SK-N-SH (cell line): Measurements from ENCODE around the gene RCCD1. TPM values are rescaled to one million over a fixed set of nuclear protein-coding genes. Genes with fewer than 3 reads are reported as not detected.
"Not testable (repeated sequence)": the region's sequence is repeated elsewhere in the genome, so short reads cannot be mapped to it uniquely, and the experiment has no call there.

ENCODE experiments used
- CTCF ChIA-PET: fragments of 300-600, 350-600 bp; formaldehyde crosslinking; extraction: SDS; loops from one replicate; lab custom pipeline; 2021; lab: Yijun Ruan, JAX
- POLR2A ChIA-PET: fragments of 350-600 bp; sonication (Branson Sonifier 250); formaldehyde crosslinking; extraction: SDS; loops from one replicate; lab custom pipeline; 2020; ENCODE audit warnings: antibody characterized with exemption, inconsistent platforms; lab: Yijun Ruan, JAX
- DNase-seq: peaks from one replicate; pipeline ENCODE4 v3.0.0; 2012
- H2AFZ ChIP-seq: fragments of 200-600 bp; sonication (generic); 2 replicates; pipeline ENCODE4 v1.8.1; 2016; ENCODE audit warnings: antibody characterized with exemption, mild to moderate bottlenecking, low read depth
- H3F3A ChIP-seq: fragments of 200-600 bp; sonication (generic); replicated peaks from 2 replicates; pipeline ENCODE3; 2016; ENCODE audit warnings: antibody characterized with exemption, mild to moderate bottlenecking; ENCODE audit not compliant: insufficient read depth
- H3K27ac ChIP-seq, 2 experiments: fragments of 200-500 bp in 1 of 2; fragments of 200-600 bp in 1 of 2; sonication (Bioruptor generic) in 1 of 2; sonication (generic), shearing (Covaris generic) in 1 of 2; 2 replicates each; pipeline versions ENCODE4 v1.5.1 to v1.6.1; 2014 to 2016; ENCODE audit warnings: low read depth in 2 of 2, inconsistent platforms in 1 of 2, low read length in 1 of 2, mild to moderate bottlenecking in 1 of 2, mixed read lengths in 1 of 2
- H3K27me3 ChIP-seq: fragments of 200-600 bp; sonication (generic), shearing (Covaris generic); 2 replicates; pipeline ENCODE4 v1.6.1; 2016; ENCODE audit warnings: mixed run types; ENCODE audit not compliant: insufficient read depth
- H3K36me3 ChIP-seq, 2 experiments: fragments of 200-500 bp in 1 of 2; fragments of 200-600 bp in 1 of 2; sonication (Bioruptor generic) in 1 of 2; sonication (generic) in 1 of 2; replicated peaks in 1 of 2; 2 replicates each; pipeline versions ENCODE3 to v1.5.1; 2014 to 2016; ENCODE audit warnings: low read length in 1 of 2, mild to moderate bottlenecking in 1 of 2; ENCODE audit not compliant: insufficient read depth in 2 of 2, control insufficient read depth in 1 of 2
- H3K4me1 ChIP-seq, 2 experiments: fragments of 200-500 bp in 1 of 2; fragments of 200-600 bp in 1 of 2; sonication (Bioruptor generic) in 1 of 2; sonication (generic), shearing (Covaris generic) in 1 of 2; 2 replicates each; pipeline versions ENCODE4 v1.5.1 to v1.6.1; 2014 to 2016; ENCODE audit warnings: low read depth in 1 of 2, low read length in 1 of 2, mixed run types in 1 of 2; ENCODE audit not compliant: insufficient read depth in 2 of 2, control insufficient read depth in 1 of 2
- H3K4me2 ChIP-seq: fragments of 200-600 bp; sonication (generic), shearing (Covaris generic); 2 replicates; pipeline ENCODE4 v1.6.1; 2017; ENCODE audit warnings: mixed run types
- H3K4me3 ChIP-seq, 2 experiments: fragments of 200-500 bp in 1 of 2; fragments of 200-600 bp in 1 of 2; sonication (Bioruptor generic) in 1 of 2; sonication (generic), shearing (Covaris generic) in 1 of 2; 2 replicates each; pipeline versions ENCODE4 v1.5.1 to v1.8.1; 2014 to 2016; ENCODE audit warnings: low read depth in 2 of 2, inconsistent platforms in 1 of 2, low read length in 1 of 2, mild to moderate bottlenecking in 1 of 2, mixed read lengths in 1 of 2, moderate library complexity in 1 of 2
- H3K79me2 ChIP-seq: fragments of 200-600 bp; sonication (generic); 2 replicates; pipeline ENCODE4 v1.8.1; 2017; ENCODE audit warnings: mild to moderate bottlenecking; ENCODE audit not compliant: insufficient read depth
- H3K9ac ChIP-seq: fragments of 200-600 bp; sonication (generic); 2 replicates; pipeline ENCODE4 v1.6.1; 2017; ENCODE audit warnings: mixed run types
- H3K9me2 ChIP-seq: fragments of 200-600 bp; sonication (generic); 2 replicates; pipeline ENCODE4 v1.6.1; 2017; ENCODE audit warnings: mixed run types
- H3K9me3 ChIP-seq: fragments of 200-600 bp; sonication (generic); 2 replicates; pipeline ENCODE4 v1.6.1; 2017; ENCODE audit warnings: mixed run types, mild to moderate bottlenecking, moderate library complexity
- H4K20me1 ChIP-seq: fragments of 200-600 bp; sonication (generic); 2 replicates; pipeline ENCODE4 v1.6.1; 2017; ENCODE audit warnings: mild to moderate bottlenecking, mixed run types; ENCODE audit not compliant: insufficient read depth
- EP300 ChIP-seq, 2 experiments: IDR thresholded peaks; 2 replicates each; pipeline versions ENCODE4 v1.4.0 to v1.6.1; 2012; ENCODE audit warnings: borderline replicate concordance in 1 of 2, low read depth in 1 of 2, low read length in 1 of 2
- FOXM1 ChIP-seq: IDR thresholded peaks from 2 replicates; pipeline ENCODE4 v1.4.0; 2012; ENCODE audit warnings: low read depth, mild to moderate bottlenecking
- GABPA ChIP-seq: IDR thresholded peaks from 2 replicates; pipeline ENCODE4 v1.4.0; 2012; ENCODE audit warnings: low read depth, mild to moderate bottlenecking
- WGBS: methylation state at CpG from one replicate; pipeline ENCODE4 v1.1.6; 2017; ENCODE audit warnings: low lambda C conversion rate; 5-methylcytosine and 5-hydroxymethylcytosine counted together
- polyA plus RNA-seq, 3 experiments: library from polyadenylated mRNA; depleted of rRNA; stranded (reverse); fragments of >200 nt; gene quantifications; 2 replicates each; pipeline ENCODE4 v1.2.3, GENCODE V29; 2012

The RCCD1 gene
- polyA plus RNA-seq, 1 of the 3 experiments (the other 2 are of a cell fraction), result 21.2 TPM

DNA sequence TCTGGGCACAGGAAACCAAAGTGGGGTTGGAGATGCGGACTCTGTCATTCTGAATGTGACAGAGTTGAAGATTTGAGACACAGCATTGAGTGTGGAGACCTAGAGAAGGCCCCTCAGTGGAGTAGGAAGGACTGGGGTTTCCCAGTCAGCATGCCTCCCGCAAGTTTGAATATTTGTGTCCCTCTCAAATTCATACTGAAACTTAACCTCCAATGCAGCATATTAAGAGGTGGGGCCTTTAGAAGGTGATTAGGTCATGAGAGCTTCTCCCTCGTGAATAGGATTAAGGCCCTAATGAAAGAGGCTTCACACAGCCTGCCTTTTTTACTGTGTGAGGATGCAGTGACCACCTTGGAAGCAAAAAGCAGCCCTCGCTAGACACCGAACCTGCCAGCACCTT lies 30.3 kb upstream of the RCCD1 start:
- no peak for DNase-seq
- Histone ChIP-seq H3K4me3 (no peak overlapping the region), H3K9me3 (no peaks in the 10 kb centered on the region), H3K4me1 (peaks cover 0 to 3% of the 10 kb centered on the region in 2 experiments; a peak in 1 of 4 replicates), H3K27me3 (no peaks in the 10 kb centered on the region), H3K9ac (no peak overlapping the region), H4K20me1 (no peaks in the 10 kb centered on the region), H3K36me3 (peaks cover 7 to 19% of the 10 kb centered on the region in 2 experiments), H3F3A (no peaks in the 10 kb centered on the region), H3K27ac (no peak overlapping the region), H3K4me2 (no peak overlapping the region), H3K9me2 (no peaks in the 10 kb centered on the region), H2AFZ (no peak overlapping the region), H3K79me2 (no peaks in the 10 kb centered on the region)
- TF ChIP-seq FOXM1 (no peak), GABPA (no peak)
- POLR2A ChIA-PET, result no interaction called here
- CTCF ChIA-PET, result no interaction called here
- 90% methylated on average over 5 of the region's 5 CpGs for WGBS

DNA sequence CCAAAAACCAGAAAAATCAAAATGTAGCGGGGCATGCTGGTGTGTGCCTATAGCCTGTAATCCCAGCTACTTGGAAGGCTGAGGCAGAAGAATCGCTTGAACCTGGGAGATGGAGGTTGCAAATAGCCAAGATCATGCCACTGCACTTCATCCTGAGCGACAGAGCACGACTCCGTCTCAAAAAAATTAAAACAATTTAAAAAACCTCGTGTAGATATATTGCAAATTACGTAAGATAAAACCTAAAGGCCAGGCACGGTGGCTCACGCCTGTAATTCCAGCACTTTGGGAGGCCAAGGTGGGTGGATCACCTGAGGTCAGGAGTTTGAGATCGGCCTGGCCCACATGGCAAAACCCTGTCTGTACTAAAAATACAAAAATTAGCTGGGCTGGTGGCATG lies 27.9 kb upstream of the RCCD1 start:
- POLR2A ChIA-PET, H3K4me2 ChIP-seq, DNase-seq, H3K9me3 ChIP-seq, H3K9me2 ChIP-seq, H3K27ac ChIP-seq, H3K4me3 ChIP-seq, H4K20me1 ChIP-seq, H2AFZ ChIP-seq, H3K36me3 ChIP-seq, H3K79me2 ChIP-seq, H3K9ac ChIP-seq, H3K27me3 ChIP-seq: not testable (repeated sequence)
- peaks cover 6 to 16% of the 10 kb centered on the region in 2 experiments; a peak in 2 of 4 replicates for H3K4me1 ChIP-seq
- H3F3A ChIP-seq, result peaks cover 14% of the 10 kb centered on the region
- CTCF ChIA-PET, result interaction anchor here (0.9 kb wide), 1 partner anchor 29 kb away, joined by 3 read pairs; no protein-coding TSS in a partner anchor
- 91% methylated on average over 10 of the region's 10 CpGs for WGBS

DNA sequence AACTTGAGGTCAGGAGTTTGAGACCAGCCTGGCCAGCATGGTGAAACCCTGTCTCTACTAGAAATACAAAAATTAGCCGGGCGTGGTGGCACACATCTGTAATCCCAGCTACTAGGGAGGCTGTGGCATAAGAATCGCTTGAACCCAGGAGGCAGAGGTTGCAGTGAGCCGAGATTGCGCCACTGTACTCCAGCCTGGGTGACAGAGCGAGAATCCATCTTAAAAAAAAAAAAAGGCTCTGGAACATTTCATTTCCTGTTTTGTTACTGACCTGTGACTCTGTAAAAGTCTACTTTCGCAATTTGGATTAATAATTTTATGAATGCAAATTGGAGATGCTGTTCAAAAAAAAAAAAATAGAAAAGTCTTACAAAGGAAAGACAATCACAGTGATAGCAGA lies 26.6 kb upstream of the RCCD1 start:
- H2AFZ ChIP-seq, DNase-seq, H3K9ac ChIP-seq, H3K9me2 ChIP-seq, H3K9me3 ChIP-seq, H3K4me3 ChIP-seq, H3K36me3 ChIP-seq, CTCF ChIA-PET, H3K27ac ChIP-seq, H3K4me2 ChIP-seq, H3K27me3 ChIP-seq, H3K79me2 ChIP-seq, H4K20me1 ChIP-seq: not testable (repeated sequence)
- POLR2A ChIA-PET, result interaction anchor here (0.7 kb wide), 1 partner anchor 26 kb away, joined by 4 read pairs; the partner anchor contains the start of gene RCCD1
- Histone ChIP-seq H3K4me1 (peaks cover 6 to 22% of the 10 kb centered on the region in 2 experiments; a peak in 2 of 4 replicates), H3F3A (peaks cover 22% of the 10 kb centered on the region)
- 97% methylated on average over 7 of the region's 7 CpGs for WGBS

DNA sequence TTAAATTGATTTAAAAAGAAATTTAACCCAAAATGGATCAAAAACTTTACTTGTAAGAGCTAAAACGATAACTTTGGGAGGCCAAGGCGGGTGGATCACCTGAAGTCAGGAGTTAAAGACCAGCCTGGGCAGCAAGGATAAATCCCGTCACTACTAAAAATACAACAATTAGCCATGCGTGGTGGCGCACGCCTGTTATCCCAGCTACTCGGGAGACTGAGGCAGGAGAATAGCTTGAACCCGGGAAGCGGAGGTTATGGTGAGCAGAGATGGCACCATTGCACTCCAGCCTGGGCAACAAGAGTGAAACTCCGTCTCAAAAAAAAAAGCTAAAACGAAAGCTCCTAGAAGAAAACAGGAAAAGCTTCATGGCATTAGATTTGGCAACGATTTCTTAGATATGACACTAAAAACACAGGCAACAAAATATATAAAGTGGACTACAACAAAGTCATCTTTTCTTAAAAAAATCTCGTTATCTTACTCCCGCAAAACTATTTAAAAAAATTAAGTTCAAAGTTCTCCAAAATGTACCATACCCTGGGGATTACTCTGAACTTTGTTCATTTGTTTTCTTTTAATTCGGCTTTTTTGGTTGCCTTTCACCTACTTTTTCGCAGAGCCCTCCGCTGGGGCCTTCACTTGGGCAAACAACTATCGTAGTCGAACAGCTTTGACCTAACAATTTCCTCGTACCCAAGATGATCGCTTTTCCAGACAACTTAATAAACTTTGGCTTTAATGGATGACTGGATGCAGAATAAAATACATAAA lies 25.3 kb upstream of the RCCD1 start:
- H3K4me1 ChIP-seq, result peaks cover 6 to 28% of the 10 kb centered on the region in 2 experiments; a peak in 2 of 4 replicates
- peak overlapping the region; percentile 59 to 65 for H3K4me3 ChIP-seq
- no peaks in the 10 kb centered on the region for H3K27me3 ChIP-seq
- H4K20me1 ChIP-seq, result no peaks in the 10 kb centered on the region
- H3K4me2 ChIP-seq, result peak overlapping the region; percentile 97
- DNase-seq, result no peak
- peak overlapping the region; percentile 48 for H3K9ac ChIP-seq
- no peaks in the 10 kb centered on the region for H3K9me2 ChIP-seq
- CTCF ChIA-PET, result interaction anchor here (1.0 to 11.5 kb wide), 7 partner anchors 15 to 104 kb away, joined by 3 to 142 read pairs (median 93); partner anchors contain the start of genes MAN2A2 and RCCD1
- H2AFZ ChIP-seq, result peak overlapping the region; percentile 98
- H3K36me3 ChIP-seq, result no peaks in the 10 kb centered on the region
- peaks cover 22% of the 10 kb centered on the region for H3F3A ChIP-seq
- TF ChIP-seq EP300 (IDR thresholded peaks at IDR 0.05; ENCODE audit: borderline replicate concordance in 1 of 2, low read depth in 1 of 2, low read length in 1 of 2), result no peak
- TF ChIP-seq, all 33 proteins: peak for 0
- Histone ChIP-seq H3K27ac (peak overlapping the region; percentile 52 to 91), H3K9me3 (no peaks in the 10 kb centered on the region), H3K79me2 (no peaks in the 10 kb centered on the region)
- POLR2A ChIA-PET, result interaction anchor here (0.6 to 0.7 kb wide), 3 partner anchors 12 to 744 kb away, joined by 3 to 5 read pairs (median 3); no protein-coding TSS in a partner anchor
- 47% methylated on average over 21 of the region's 21 CpGs for WGBS
